ENCODE data around the gene SBF2.

- TF ChIP-seq MAX (IDR thresholded peaks at IDR 0.05; ENCODE audit: insufficient read depth, insufficient read length) (no peak), CTCF (IDR thresholded peaks at IDR 0.05; ENCODE audit: extremely low read depth in 1 of 2, insufficient read depth in 1 of 2, low read depth in 1 of 2, low read length in 2 of 2) (no peak)
Observed at GRCh38 chr11:10032935-10033334, 261.1 kb downstream of the SBF2 start.
